MM.1S (cell line): ENCODE measurements around the gene FAM120B.

Source experiments
- DNase-seq: peaks from one replicate; pipeline ENCODE4 v3.0.0-alpha.2; 2015
- H2AFZ ChIP-seq: fragments of 300-600 bp; sonication (generic); 2 replicates; pipeline ENCODE4 v1.6.0; 2016; ENCODE audit warnings: antibody characterized with exemption, low read length
- H3F3A ChIP-seq: fragments of 300-600 bp; sonication (generic); 2 replicates; pipeline ENCODE4 v1.6.1; 2016; ENCODE audit warnings: mild to moderate bottlenecking, antibody characterized with exemption, low read length, moderate library complexity, mixed read lengths; ENCODE audit not compliant: insufficient read depth
- H3K27ac ChIP-seq: fragments of 300-600 bp; sonication (generic); 2 replicates; pipeline ENCODE4 v1.5.1; 2016; ENCODE audit warnings: mild to moderate bottlenecking, low read length
- H3K27me3 ChIP-seq: fragments of 300-600 bp; sonication (generic); replicated peaks from 2 replicates; pipeline ENCODE4 v1.6.0; 2016; ENCODE audit warnings: low read length; ENCODE audit not compliant: insufficient read depth
- H3K36me3 ChIP-seq: fragments of 300-600 bp; sonication (generic); replicated peaks from 2 replicates; pipeline ENCODE4 v1.6.1; 2016; ENCODE audit warnings: mild to moderate bottlenecking, low read length, mixed read lengths; ENCODE audit not compliant: insufficient read depth
- H3K4me1 ChIP-seq: fragments of 300-600 bp; sonication (generic); 2 replicates; pipeline ENCODE4 v1.6.1; 2016; ENCODE audit warnings: low read length, mixed read lengths
- H3K4me2 ChIP-seq: fragments of 300-600 bp; sonication (generic); 2 replicates; pipeline ENCODE4 v1.6.0; 2016; ENCODE audit warnings: low read depth, low read length
- H3K4me3 ChIP-seq: fragments of 300-600 bp; sonication (generic); 2 replicates; pipeline ENCODE4 v1.5.1; 2016; ENCODE audit warnings: low read length, mixed read lengths
- H3K79me2 ChIP-seq: fragments of 300-600 bp; sonication (generic); 2 replicates; pipeline ENCODE4 v1.6.1; 2016; ENCODE audit warnings: mixed run types, low read length, mixed read lengths
- H3K9ac ChIP-seq: fragments of 300-600 bp; sonication (generic); 2 replicates; pipeline ENCODE4 v1.6.1; 2016; ENCODE audit warnings: low read length, mixed read lengths
- H3K9me2 ChIP-seq: fragments of 300-600 bp; sonication (generic); replicated peaks from 2 replicates; pipeline ENCODE4 v1.6.1; 2016; ENCODE audit warnings: mild to moderate bottlenecking, low read length, mixed read lengths; ENCODE audit not compliant: insufficient read depth
- H3K9me3 ChIP-seq: fragments of 300-600 bp; sonication (generic); replicated peaks from 2 replicates; pipeline ENCODE4 v1.6.1; 2016; ENCODE audit warnings: mild to moderate bottlenecking, low read length, mixed read lengths; ENCODE audit not compliant: insufficient read depth
- H4K20me1 ChIP-seq: fragments of 300-600 bp; sonication (generic); 2 replicates; pipeline ENCODE4 v1.6.1; 2016; ENCODE audit warnings: mild to moderate bottlenecking, low read length, moderate library complexity, mixed read lengths; ENCODE audit not compliant: insufficient read depth
- EZH2 ChIP-seq: fragments of 300-600 bp; sonication (generic); optimal IDR thresholded peaks from 2 replicates; pipeline ENCODE3; 2017; ENCODE audit warnings: low read depth, mild to moderate bottlenecking, antibody characterized with exemption, low read length, mixed read lengths
- EZH2phosphoT487 ChIP-seq: fragments of 300-600 bp; sonication (generic); IDR thresholded peaks from 2 replicates; pipeline ENCODE4 v1.6.1; 2018; ENCODE audit warnings: antibody characterized with exemption, low read length
- TF ChIP-seq, protein P1 (sequence below): fragments of 300-600 bp; sonication (generic); IDR thresholded peaks from 2 replicates; pipeline ENCODE4 v1.5.1; 2016; ENCODE audit warnings: antibody characterized with exemption, low read length, mixed read lengths

Gene FAM120B

GRCh38 chr6:170378502-170378901 lies 71.9 kb downstream of the FAM120B start:
- no peak overlapping the region for H3K9ac ChIP-seq
- H2AFZ ChIP-seq, result no peak overlapping the region
- DNase-seq, result no peak

DNA sequence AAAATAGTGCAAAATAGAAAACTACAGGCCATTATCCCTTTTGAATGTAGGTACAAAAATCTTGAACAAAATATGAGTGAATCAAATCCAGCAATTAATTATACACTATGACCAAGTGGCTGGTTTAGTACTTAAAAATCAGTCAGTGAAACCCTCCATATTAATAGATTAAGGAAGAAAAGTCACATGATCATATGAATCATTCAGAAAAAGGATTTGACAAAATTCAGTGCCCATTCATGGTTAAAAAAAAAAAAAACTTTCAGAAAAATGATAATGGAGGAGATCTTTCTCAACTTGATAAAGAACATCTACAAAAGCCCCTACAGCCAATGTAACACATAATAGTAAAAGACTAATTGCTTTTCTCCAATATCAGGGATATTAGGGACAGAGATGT lies 75.0 kb downstream of the FAM120B start:
- Histone ChIP-seq H3K79me2 (no peaks in the 10 kb centered on the region), H2AFZ (no peak overlapping the region), H3K4me2 (no peak overlapping the region), H3K9me3 (no peaks in the 10 kb centered on the region), H3K4me3 (no peak overlapping the region), H3K27ac (no peak overlapping the region), H3F3A (no peaks in the 10 kb centered on the region), H4K20me1 (no peaks in the 10 kb centered on the region), H3K4me1 (no peaks in the 10 kb centered on the region), H3K27me3 (no peaks in the 10 kb centered on the region), H3K9me2 (no peaks in the 10 kb centered on the region), H3K36me3 (no peaks in the 10 kb centered on the region), H3K9ac (no peak overlapping the region)
- no peak for DNase-seq
- TF ChIP-seq, protein P1, sequence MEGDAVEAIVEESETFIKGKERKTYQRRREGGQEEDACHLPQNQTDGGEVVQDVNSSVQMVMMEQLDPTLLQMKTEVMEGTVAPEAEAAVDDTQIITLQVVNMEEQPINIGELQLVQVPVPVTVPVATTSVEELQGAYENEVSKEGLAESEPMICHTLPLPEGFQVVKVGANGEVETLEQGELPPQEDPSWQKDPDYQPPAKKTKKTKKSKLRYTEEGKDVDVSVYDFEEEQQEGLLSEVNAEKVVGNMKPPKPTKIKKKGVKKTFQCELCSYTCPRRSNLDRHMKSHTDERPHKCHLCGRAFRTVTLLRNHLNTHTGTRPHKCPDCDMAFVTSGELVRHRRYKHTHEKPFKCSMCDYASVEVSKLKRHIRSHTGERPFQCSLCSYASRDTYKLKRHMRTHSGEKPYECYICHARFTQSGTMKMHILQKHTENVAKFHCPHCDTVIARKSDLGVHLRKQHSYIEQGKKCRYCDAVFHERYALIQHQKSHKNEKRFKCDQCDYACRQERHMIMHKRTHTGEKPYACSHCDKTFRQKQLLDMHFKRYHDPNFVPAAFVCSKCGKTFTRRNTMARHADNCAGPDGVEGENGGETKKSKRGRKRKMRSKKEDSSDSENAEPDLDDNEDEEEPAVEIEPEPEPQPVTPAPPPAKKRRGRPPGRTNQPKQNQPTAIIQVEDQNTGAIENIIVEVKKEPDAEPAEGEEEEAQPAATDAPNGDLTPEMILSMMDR, result no peak
- TF ChIP-seq EZH2phosphoT487 (no peak), EZH2 (no peak)

More at GRCh38 chr6:170378502-170378901, 71.9 kb downstream of the FAM120B start:
- TF ChIP-seq EZH2 (no peak), EZH2phosphoT487 (no peak)
- TF ChIP-seq, protein P1, result no peak
- no peaks in the 10 kb centered on the region for H3K9me3 ChIP-seq
- no peak overlapping the region for H3K27ac ChIP-seq
- no peaks in the 10 kb centered on the region for H3K4me1 ChIP-seq
- H3K79me2 ChIP-seq, result no peaks in the 10 kb centered on the region
- no peak overlapping the region for H3K4me2 ChIP-seq
- H4K20me1 ChIP-seq, result no peaks in the 10 kb centered on the region
- H3K27me3 ChIP-seq, result no peaks in the 10 kb centered on the region
- no peaks in the 10 kb centered on the region for H3K36me3 ChIP-seq
- no peaks in the 10 kb centered on the region for H3F3A ChIP-seq
- no peaks in the 10 kb centered on the region for H3K9me2 ChIP-seq
- H3K4me3 ChIP-seq, result no peak overlapping the region

GRCh38 chr6:170383466-170384035 lies 77.0 kb downstream of the FAM120B start:
- H3K27ac ChIP-seq, result no peak overlapping the region
- no peaks in the 10 kb centered on the region for H3K9me2 ChIP-seq
- TF ChIP-seq, protein P1, result no peak
- TF ChIP-seq EZH2 (no peak), EZH2phosphoT487 (no peak)
- no peak overlapping the region for H3K4me2 ChIP-seq
- H3K79me2 ChIP-seq, result no peaks in the 10 kb centered on the region
- no peaks in the 10 kb centered on the region for H3K27me3 ChIP-seq
- no peaks in the 10 kb centered on the region for H4K20me1 ChIP-seq
- no peak overlapping the region for H3K9ac ChIP-seq
- H3K4me3 ChIP-seq, result no peak overlapping the region
- H3K36me3 ChIP-seq, result no peaks in the 10 kb centered on the region
- H2AFZ ChIP-seq, result no peak overlapping the region
- H3K9me3 ChIP-seq, result no peaks in the 10 kb centered on the region
- no peaks in the 10 kb centered on the region for H3K4me1 ChIP-seq
- no peak for DNase-seq
- no peaks in the 10 kb centered on the region for H3F3A ChIP-seq
